GM23248 (cell line): Measurements from ENCODE around the gene RAPGEF2.
"Not testable (repeated sequence)": the region's sequence is repeated elsewhere in the genome, so short reads cannot be mapped to it uniquely, and the experiment has no call there.

Experiments
- EZH2 ChIP-seq: fragments of 200-600 bp; sonication (generic); IDR thresholded peaks from 2 replicates; pipeline ENCODE4 v1.6.1; 2018; ENCODE audit warnings: antibody characterized with exemption, mild to moderate bottlenecking; ENCODE audit not compliant: insufficient read depth, poor library complexity, severe bottlenecking
- EZH2phosphoT487 ChIP-seq: fragments of 200-600 bp; sonication (generic); IDR thresholded peaks from 2 replicates; pipeline ENCODE4 v1.6.1; 2018; ENCODE audit warnings: antibody characterized with exemption, moderate library complexity, mild to moderate bottlenecking, low read depth; ENCODE audit not compliant: insufficient read depth

- TF ChIP-seq EZH2phosphoT487, EZH2: not testable (repeated sequence)
Observed at GRCh38 chr4:159161436-159161835, 58.6 kb downstream of the RAPGEF2 start.
